Measurements from ENCODE around the gene H2BK1.

The H2BK1 gene

DNA sequence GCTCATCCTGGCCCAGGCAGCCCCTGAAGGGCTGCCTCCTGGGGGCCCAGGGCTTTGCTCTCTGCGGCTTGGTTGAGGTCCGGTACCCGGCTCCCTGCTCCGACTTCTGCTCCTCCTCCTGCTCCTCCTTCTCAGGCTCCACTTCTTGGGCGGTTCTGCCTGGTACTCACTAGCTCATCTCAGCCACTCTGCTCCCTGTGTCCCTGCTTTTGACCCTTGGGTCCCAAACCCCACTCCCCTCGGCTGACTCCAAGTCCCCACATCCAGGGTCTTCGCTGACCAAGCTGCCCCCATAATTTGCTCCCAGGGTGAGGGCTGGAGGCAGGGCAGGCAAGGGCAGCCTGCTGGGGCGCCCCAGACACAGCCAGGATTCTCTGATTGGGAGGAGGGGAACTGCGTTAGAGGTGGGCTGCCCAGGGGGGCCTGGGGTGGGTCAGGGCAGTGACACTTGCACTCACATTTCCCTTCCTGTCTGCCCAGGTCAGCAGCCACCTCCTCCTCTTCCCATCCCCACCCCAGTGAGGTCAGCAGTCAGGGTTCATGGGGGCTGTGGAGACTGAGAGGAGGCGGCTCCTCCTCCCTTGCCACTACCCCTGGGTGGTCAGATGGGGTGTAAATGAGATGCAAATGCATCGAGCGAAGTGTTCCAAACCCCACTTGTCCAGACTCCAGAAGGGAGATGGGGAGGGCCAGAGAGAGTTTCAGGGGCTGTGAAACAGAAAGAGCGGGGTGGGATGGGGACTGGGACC, 36.0 kb upstream of the H2BK1 start:
- DNase-seq (ENCODE audit: low read depth, low spot score) = no peak
- H3K4me3 ChIP-seq (ENCODE audit: low read length) = no peak overlapping the region; the same call in 1 of the 2 replicates

DNA sequence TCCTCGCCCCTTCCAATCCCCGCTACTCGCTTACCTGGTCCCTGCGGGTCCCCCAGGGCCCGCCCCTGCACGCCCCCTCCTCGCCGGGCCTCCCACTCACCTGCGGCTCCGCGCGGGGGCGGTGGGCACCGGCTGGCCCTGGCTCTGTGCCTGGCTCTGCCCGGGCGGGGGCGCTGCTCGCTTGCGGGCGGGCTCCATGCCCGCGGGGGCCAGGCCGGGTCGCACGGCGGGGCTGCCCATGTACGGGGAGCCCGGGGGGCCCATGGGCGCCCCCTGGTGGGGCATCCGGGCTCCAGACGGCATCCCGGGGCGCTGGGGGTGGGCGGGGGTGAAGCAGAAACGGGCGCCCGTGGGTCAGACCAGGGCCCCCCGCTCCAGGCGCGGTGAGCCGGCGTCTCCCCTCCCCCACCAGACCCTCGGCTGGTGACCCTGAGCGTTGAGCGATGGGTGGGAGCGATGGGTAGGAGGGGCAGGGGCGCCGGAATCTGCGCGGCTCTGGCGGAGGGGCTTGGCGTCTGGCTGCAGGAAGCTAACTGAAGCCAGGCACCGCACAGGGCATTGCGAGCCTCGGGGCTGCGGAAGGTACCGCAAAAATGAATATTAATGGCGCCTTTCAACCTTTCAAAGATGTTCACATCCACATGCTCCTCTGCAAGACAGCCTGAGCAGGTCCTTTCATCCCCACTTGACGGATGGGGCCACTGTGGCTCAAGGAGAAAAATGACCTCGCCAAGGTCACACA, 35.2 kb upstream of the H2BK1 start:
- no peak for DNase-seq (ENCODE audit: low read depth, low spot score)
- peak overlapping the region; percentile 45 for H3K4me3 ChIP-seq (ENCODE audit: low read length)

DNA sequence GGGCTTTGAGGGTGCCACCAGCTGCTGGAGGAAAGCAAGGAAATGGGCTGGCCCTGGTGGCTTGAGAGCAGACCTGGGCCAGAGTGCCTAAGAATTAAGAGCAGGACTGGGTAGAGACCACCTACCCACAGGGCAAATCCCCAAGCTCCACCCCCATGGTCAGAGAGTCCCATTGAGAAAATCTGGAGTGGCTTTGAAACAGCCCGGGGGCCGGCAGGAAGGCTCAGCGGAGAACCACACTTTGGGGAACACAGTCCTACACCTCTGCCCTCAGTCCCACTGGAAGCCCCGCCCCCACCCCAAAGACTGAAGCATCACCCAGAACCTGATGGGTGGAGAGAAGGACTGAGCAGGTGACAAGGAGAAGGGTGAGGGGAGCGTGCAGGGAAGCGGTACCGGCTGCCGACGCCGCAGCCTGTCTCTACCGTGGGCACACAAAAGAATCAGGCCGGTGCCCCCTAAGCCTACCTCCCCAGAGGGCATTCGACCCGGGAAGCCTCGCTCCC, 34.6 kb upstream of the H2BK1 start:
- DNase-seq (ENCODE audit: low read depth, low spot score) = no peak

DNA sequence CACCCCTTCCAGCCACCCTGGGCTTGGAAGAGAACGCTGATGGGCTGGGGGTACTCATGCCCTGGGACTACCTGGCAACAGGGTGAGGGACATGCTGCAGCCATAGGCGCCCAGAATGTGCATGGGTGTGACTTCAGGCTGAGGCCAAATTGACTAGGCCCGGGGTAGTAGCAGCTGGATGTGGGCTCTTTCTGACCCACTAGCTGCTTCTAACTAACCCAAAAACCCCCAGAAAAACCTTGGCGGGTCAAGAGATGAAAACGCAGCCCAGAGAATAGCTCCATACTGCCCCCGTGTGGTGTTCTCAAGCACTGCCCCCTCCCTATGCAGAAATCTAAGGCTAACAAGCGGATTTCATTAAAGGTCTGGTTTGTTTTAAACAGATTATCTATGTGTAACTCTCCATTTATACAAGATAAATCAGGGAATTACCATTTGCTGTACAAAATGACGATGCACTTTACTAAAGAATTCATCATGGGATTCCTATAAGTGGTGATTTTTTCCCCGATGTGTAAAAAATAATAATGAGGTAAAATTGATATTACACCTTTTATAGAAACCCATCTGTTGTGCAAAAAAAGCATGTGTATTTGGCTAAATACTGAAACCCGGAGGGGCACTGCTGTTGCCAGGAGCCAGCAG, 34.0 kb upstream of the H2BK1 start:
- H3K4me3 ChIP-seq (ENCODE audit: low read length) = peak overlapping the region; percentile 27
- peak; percentile 55 for DNase-seq (ENCODE audit: low read depth, low spot score)

More for the DNA sequence above, 34.6 kb upstream of the H2BK1 start:
- H3K4me3 ChIP-seq (ENCODE audit: low read length) = peak overlapping the region; percentile 45

DNA sequence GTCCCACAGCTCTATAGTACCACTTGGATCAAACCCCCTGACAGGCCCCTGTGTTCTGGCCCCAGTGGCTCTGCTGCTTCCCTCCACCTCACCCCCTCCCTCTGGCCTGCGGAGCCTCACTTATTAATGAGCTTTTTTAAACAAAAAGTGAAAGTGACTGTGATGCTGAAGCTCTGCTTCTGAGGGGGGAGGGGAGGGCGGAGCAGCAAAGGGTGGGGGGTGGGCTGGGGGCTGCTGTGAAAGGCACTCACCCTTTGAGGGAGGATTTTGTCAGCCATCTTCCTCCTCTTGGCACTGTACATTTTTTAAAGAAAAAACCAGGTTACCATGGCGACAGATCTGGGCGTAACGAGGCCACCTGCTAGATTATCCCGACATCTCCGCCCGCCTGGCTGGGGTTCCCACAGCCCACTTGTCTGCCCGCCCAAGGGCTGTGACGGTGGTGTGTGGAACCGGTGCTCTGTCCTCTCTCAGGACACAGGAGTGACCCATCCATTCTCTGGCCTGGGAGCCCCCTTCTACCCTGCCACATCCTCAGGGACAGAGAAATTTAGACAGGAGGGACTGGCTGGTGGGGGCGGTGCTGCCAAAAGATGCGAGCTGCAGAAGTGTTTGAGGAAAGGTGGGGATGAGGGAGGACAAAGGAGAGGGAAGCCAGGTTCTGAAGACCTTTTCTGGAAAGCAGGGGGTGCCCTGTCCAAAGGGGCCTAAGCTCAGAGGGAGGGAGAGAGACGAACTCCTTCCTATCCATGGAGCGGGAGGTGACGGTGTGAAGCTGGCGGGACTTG, 33.3 kb upstream of the H2BK1 start:
- DNase-seq (ENCODE audit: low read depth, low spot score) = peak; percentile 78

DNA sequence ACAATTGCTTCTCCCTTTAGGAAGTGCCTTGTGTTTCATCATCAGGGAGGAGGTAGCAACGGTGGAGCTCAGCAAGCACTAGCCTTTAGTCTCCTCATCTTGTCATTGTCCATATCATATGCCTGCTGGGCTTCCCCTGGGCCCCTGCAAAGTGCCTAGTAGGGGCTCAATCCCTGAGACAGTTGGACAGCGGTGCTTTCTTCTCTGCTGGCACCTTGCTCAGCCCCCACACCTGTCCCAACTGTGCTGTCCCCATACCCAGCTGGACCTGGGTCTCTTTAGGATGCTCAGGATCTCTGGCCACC, 32.7 kb upstream of the H2BK1 start:
- peak overlapping the region; percentile 27 for H3K4me3 ChIP-seq (ENCODE audit: low read length)
- no peak for DNase-seq (ENCODE audit: low read depth, low spot score)

More for the DNA sequence above, 33.3 kb upstream of the H2BK1 start:
- peak overlapping the region; percentile 27 for H3K4me3 ChIP-seq (ENCODE audit: low read length)

DNA sequence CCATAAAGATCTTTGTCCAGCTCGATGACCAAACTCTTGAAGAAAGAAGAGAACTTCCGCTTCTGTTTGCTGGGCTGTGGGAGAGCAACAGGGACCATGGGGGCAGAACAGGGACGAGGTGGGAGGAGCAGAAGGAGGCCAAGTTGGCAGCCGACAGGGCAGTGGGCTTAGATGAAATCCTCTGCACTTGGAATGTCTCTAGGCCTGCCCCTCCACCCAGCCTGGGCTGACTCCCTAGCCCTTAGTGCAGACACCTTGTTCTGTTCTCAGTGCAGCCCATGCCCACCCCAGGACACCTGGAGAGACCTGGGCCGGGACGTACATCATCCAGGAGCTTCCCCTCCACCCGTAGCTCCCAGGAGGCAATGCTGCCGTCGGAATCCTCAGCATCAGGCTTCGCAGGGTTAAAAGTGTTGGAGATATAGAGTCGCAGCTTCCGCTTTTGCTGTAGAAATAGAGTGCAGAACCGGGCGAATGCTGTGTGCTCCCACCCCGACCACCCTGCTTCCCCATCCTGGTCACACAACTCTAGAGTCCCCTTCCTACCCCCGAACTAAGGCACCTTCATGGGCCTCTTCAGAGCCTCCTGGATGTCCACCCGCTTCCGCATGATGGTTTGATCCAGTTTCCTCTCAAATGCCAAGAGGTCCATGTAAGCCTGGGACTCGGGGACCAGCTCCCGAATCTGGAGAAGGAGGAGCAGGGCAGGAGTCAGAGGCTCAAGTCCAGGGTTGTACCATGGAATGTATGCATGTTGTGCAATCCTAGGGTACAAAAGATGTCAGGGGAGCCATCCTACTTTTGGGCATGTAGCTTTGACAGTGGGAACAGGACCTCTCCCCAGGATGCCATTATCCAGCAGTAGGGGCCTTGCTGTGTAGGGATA, 32.1 kb upstream of the H2BK1 start:
- no peak for DNase-seq (ENCODE audit: low read depth, low spot score)

DNA sequence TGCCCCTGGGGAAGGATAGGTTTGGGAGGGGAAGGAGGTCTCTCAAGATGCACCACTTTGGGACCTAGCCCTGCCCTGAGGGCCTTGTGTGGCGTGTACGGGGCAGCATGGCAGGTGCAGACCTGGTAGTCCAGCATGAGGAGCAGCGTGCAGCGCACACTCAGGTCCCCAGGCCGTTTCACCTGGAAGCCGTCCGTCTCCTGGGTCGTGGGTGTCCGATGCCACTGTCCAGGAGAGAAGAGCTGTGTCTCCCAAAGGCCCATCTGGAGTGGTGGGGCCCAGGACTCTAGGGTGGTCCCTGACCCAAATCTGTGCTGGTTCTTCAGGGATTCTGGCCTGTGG, 31.4 kb upstream of the H2BK1 start:
- no peak overlapping the region for H3K4me3 ChIP-seq (ENCODE audit: low read length)
- no peak for DNase-seq (ENCODE audit: low read depth, low spot score)

More for the DNA sequence above, 32.1 kb upstream of the H2BK1 start:
- H3K4me3 ChIP-seq (ENCODE audit: low read length) = no peak overlapping the region

DNA sequence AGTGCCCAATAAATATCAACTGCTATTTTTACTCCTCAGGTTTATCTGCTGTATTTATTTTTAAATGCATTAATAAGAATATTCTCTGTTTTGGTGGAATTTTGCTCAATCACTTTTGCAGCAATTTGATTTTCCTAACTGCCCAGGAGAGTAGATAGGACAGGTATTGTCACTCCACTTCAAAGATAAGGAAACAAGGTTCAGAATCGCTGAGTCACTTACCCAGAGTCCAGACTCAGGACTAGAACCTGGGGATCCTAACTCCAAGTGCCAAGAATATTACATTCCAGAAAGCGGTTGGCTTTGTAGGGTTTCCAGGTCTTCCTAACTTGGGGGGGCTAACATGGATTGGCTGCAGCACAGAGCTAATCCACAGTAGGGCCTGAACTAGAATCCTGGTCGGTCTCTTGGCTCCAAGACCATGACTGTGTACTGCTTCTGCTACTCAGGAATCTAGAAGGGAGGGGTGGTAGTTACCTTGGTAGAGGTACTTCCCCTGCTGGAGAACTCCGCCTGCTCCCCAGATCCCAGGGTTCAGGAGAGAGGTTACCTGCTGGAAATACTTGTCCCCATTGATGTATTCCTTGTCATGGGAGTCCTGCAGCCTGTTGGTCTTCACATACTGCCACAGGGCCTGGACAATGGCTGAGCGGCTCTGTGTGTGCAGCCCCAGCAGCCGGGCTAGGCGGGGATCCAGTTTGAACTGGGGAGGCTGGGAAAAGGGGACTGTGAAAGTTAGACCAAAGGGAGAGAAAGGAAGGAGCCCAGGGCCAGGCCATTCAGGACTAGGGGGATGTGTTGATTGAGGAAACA, 30.9 kb upstream of the H2BK1 start:
- no peak for DNase-seq (ENCODE audit: low read depth, low spot score)
- H3K4me3 ChIP-seq (ENCODE audit: low read length) = no peak overlapping the region

DNA sequence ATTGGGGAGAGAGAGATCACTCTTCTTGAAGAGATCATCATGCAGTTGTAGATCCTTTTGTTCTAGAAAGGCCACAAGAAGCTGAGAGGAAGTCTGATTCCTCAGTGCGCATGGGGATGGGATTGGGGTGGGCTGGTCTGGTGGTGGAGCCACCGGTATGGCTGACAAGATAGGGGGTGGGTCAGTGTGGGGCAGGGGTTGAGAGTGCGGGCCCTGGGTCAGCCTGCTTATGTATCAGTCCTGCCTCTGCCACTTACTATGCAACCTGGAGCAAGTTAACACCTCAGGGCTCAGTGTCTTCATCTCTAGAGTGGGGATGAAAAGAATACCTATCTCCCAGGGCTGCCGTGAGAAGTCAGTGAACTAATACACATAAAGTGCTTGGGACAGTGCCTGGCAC, 30.2 kb upstream of the H2BK1 start:
- no peak for DNase-seq (ENCODE audit: low read depth, low spot score)
- H3K4me3 ChIP-seq (ENCODE audit: low read length) = no peak overlapping the region

DNA sequence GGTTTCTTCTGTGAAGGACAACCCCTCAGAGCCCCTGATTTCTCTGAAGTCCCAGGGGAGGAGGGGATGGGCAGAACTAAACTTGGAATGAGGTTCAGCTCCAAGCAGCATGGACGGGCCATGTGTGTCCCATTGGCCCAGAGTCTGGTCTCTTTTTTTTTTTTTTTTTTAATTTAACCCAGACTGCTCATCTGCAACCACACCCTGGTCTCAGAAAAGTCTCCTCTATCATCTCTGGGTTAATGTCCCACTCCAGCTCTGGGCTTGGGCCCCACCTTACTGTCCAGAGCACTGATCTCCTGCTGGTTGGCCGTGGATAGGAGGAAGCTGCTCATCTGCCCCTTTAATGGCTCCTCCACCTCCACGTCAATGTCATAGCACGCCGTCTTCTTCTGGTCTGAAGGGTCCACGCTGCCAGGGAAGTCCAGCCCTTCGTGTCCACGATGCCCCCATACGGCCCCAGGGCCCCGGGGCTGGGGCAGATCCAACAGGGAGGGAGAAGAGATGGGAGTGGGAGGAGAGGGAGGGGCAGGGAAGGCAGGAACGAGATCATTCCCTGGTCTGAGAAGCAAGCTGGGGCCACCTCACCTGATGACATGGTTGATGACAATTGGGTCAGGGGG, 29.7 kb upstream of the H2BK1 start:
- no peak for DNase-seq (ENCODE audit: low read depth, low spot score)
- no peak overlapping the region for H3K4me3 ChIP-seq (ENCODE audit: low read length)

DNA sequence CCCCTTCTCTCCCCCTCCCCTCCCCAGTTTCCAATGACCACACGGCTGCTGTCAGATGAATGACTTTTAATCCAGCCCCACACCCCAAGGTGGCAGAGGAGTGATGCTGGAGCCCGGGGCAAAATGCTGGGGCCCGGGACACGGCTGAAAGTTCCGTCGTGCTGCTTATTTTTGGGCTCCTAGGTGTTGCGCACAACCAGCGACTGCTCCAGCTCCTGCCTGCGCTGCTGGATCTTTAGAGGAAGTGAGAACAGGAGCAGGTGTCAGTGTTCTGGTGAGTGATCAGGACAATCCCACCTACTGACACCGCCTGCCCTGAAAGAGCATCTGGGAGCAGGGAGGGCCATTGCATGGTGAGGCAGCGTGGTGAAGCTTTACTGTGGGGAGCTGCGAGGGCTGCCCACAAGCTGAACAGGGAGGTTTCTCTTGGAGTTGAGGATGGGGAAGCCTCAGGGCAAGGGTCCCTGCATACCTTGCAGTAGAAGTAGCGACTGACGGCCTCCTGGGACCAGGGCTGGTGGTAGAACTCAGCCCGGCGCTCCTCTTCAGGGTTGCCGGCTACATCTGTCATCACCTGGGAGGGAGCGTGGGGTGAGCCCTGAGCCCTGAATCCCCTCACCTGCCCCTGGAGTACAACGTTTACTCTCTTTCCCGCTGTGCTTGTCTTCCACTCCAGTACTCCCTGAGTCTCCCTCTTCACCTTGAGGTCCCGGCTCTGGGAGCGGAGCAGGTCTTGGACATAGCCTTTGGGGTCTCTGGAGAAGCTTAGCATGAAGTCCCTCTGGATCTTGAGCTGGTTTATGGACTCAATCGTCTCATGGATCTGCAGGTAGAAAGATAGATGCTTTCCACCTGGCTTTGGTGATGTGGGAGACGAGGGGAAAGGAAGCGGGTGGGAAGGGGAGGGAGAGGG, 28.9 kb upstream of the H2BK1 start:
- no peak overlapping the region for H3K4me3 ChIP-seq (ENCODE audit: low read length)
- DNase-seq (ENCODE audit: low read depth, low spot score) = no peak

DNA sequence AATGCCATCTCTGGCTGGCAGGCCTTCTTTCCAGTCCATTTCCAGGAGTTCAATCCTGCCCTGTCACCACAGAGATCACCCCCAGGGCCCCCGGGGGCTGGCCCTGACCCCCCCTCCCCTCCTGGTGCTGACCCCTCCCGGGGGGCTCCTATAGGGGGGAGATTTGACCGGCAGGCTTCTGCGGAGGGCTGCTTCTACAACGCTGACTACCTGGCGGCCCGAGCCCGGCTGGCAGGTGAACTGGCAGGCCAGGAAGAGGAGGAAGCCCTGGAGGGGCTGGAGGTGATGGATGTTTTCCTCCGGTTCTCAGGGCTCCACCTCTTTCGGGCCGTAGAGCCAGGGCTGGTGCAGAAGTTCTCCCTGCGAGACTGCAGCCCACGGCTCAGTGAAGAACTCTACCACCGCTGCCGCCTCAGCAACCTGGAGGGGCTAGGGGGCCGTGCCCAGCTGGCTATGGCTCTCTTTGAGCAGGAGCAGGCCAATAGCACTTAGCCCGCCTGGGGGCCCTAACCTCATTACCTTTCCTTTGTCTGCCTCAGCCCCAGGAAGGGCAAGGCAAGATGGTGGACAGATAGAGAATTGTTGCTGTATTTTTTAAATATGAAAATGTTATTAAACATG, 28.0 kb upstream of the H2BK1 start:
- no peak overlapping the region for H3K4me3 ChIP-seq (ENCODE audit: low read length)
- DNase-seq (ENCODE audit: low read depth, low spot score) = no peak

DNA sequence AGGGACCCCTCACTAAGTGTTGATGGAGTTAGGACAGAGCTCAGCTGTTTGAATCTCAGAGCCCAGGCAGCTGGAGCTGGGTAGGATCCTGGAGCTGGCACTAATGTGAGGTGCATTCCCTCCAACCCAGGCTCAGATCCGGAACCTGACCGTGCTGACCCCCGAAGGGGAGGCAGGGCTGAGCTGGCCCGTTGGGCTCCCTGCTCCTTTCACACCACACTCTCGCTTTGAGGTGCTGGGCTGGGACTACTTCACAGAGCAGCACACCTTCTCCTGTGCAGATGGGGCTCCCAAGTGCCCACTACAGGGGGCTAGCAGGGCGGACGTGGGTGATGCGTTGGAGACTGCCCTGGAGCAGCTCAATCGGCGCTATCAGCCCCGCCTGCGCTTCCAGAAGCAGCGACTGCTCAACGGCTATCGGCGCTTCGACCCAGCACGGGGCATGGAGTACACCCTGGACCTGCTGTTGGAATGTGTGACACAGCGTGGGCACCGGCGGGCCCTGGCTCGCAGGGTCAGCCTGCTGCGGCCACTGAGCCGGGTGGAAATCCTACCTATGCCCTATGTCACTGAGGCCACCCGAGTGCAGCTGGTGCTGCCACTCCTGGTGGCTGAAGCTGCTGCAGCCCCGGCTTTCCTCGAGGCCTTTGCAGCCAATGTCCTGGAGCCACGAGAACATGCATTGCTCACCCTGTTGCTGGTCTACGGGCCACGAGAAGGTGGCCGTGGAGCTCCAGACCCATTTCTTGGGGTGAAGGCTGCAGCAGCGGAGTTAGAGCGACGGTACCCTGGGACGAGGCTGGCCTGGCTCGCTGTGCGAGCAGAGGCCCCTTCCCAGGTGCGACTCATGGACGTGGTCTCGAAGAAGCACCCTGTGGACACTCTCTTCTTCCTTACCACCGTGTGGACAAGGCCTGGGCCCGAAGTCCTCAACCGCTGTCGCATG, 27.2 kb upstream of the H2BK1 start:
- no peak for DNase-seq (ENCODE audit: low read depth, low spot score)
- H3K4me3 ChIP-seq (ENCODE audit: low read length) = no peak overlapping the region

DNA sequence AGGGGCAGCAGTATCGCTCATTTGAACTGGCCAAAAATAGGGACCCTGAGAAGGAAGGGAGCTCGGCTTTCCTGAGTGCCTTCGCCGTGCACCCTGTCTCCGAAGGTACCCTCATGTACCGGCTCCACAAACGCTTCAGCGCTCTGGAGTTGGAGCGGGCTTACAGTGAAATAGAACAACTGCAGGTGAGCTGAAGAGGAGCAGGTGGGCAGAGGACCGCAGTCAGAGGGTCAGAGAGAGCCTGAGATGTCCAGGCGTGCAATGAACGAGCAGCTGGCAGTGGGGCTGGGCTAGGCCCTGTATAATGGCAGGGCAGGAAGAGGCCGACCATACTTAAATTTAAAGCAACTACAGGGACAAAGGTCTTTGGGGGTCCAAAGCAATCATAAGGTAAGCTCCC, 26.1 kb upstream of the H2BK1 start:
- no peak overlapping the region for H3K4me3 ChIP-seq (ENCODE audit: low read length)
- no peak for DNase-seq (ENCODE audit: low read depth, low spot score)
